SK-N-SH treated with all-trans-retinoic acid at 6 μM for 48 hours (cell line): Measurements from ENCODE around the gene ADNP.

Source experiments
- ZFP3 ChIP-seq: fragments of 250-450 bp; sonication (Bioruptor Pico); IDR thresholded peaks from 2 replicates; pipeline ENCODE4 v1.5.0; 2020; ENCODE audit warnings: mild to moderate bottlenecking, moderate library complexity
- ZFP30 ChIP-seq: fragments of 450-650 bp; formaldehyde crosslinking; IDR thresholded peaks from 2 replicates; pipeline ENCODE4 v1.5.0; 2022; ENCODE audit warnings: mild to moderate bottlenecking, moderate library complexity

- TF ChIP-seq ZFP3 (no peak), ZFP30 (CRISPR knock-in tag) (no peak)
Observed at GRCh38 chr20:50844430-50845100, 86.7 kb downstream of the ADNP start.
